GM08714 (cell line): ENCODE measurements around the gene PTPN23.

Experiments used
- H3K4me3 ChIP-seq: fragments of 200-500 bp; sonication (Bioruptor generic); 2 replicates; pipeline ENCODE4 v1.5.1; 2014; ENCODE audit warnings: mild to moderate bottlenecking, low read length, inconsistent platforms
- ZNF274 ChIP-seq: IDR thresholded peaks from 2 replicates; pipeline ENCODE4 v1.6.1; 2012; ENCODE audit warnings: mild to moderate bottlenecking, low read depth, low read length

The PTPN23 gene

GRCh38 chr3:47416041-47416440 lies 35.2 kb downstream of the PTPN23 start:
- TF ChIP-seq ZNF274, result no peak
- no peak overlapping the region for H3K4me3 ChIP-seq

GRCh38 chr3:47418167-47419082 lies 37.6 kb downstream of the PTPN23 start:
- TF ChIP-seq ZNF274, result no peak
- H3K4me3 ChIP-seq, result no peak overlapping the region

DNA sequence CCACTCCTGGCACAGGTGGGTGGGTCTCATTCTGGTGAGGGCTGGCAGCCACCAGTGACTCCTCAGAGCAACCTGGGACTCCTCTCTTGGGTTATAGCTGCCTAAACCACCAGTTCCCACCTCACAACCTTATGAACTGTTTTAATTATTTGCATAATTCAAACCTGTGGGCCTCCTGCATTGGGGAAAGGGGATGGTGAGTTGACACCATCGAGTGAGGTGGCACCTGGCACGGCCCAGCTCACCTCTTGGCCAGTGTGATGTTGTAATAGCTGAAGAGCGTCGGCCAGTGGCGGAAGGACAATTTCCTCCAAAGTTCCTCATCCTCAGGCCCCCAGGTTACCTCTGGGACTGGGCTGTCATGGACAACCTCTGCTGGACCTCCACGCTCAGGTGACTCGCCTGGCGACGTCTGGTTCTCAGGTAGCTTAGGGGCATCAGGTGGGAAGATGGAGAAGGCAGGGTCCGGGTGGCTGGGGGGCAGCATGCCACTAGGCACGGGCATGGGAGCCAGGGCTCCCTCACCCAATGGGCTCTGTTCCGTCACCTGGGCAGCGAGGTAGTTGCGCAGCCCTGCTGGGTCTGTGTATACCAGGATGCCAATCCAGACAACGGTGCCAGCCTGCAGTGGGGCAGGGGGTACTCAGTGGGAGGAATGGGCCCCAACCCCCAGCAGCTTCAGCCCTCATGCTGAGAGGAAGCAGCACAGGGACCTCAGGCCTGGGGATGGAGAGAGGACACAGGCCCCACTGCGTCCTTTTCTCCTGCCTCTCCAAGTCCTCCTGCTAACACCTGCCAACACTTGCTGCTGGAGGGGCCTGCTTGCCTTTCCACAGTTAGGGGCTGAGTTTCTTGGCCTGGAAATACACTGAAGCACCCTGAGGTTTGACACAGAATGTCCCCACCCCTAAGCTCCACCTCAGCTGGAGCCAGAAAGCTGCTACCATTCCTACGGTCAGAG lies 38.5 kb downstream of the PTPN23 start:
- no peak overlapping the region for H3K4me3 ChIP-seq
- TF ChIP-seq ZNF274, result no peak

DNA sequence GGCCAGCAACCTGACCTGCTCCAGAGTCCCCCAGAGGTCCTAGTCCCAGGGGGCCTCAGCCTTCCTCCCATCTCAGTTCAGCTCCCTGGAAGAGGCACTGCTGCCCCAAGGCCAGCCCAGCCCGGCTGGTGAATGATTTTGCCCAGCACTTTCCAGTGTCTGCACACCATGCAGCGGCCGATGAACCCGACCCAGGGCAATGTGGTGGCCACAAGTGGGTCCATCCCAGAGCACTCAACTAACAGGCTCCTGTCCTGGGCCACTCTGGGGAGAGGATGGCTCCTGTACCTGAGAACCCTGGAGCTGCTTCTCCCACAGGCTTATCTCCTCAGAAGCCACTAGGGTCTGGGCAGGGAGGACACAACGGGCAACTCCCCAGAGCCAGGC lies 39.2 kb downstream of the PTPN23 start:
- H3K4me3 ChIP-seq, result no peak overlapping the region
- TF ChIP-seq ZNF274, result no peak

GRCh38 chr3:47420511-47421484 lies 40.0 kb downstream of the PTPN23 start:
- TF ChIP-seq ZNF274, result no peak

GRCh38 chr3:47421741-47422649 lies 41.2 kb downstream of the PTPN23 start:
- no peak overlapping the region for H3K4me3 ChIP-seq
- TF ChIP-seq ZNF274, result no peak

More at GRCh38 chr3:47420511-47421484, 40.0 kb downstream of the PTPN23 start:
- H3K4me3 ChIP-seq, result no peak overlapping the region

DNA sequence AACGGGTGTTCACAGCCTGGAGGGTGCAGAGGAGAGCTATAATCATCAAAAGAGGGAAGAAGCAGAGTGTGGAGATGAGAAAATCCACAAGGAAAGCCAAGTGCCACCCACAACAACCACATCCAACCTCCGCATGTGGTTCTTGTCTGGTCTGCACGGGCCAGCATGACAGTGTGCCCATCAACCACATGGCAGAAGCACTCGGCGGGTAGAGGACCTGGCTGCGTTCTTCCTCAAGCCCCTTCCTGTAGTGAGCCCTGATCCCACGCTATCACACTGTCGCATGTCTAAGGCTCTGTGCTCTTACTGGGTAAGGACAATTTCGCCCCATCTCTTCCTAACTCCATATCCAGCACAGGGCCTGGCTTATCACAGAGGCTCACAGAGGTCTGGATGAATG lies 41.9 kb downstream of the PTPN23 start:
- no peak overlapping the region for H3K4me3 ChIP-seq
- TF ChIP-seq ZNF274, result no peak

DNA sequence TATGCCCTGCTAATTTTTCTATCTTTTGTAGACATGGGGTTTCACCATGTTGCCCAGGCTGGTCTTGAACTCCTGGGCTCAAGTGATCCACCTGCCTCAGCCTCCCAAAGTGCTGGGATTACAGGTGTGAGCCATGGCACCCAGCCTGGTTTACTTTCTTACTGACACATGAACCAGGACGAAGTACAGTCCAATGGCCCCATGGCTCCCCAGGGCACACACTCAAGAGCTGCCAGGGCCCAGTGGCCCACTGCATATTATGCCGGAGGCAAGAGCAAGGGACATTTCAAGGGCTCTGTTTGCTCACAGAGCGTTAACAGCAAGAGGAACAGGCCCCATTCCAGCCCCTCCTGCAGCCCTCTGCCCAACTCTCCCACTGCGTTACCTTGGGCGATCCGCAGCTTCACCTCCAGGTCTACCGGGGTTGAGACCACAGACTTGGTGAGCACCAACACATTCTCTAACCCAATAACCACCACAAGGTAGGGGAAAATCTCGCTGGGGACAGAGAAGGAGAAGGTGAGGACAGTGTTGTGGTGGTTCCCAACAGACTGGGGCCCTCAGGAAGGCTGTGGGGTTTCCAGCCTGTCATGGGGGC lies 42.8 kb downstream of the PTPN23 start:
- H3K4me3 ChIP-seq, result no peak overlapping the region
- no peak for TF ChIP-seq ZNF274

- TF ChIP-seq ZNF274, result no peak
These were observed 43.9 kb downstream of the PTPN23 start for GRCh38 chr3:47424434-47425382.

GRCh38 chr3:47425383-47425778 lies 44.6 kb downstream of the PTPN23 start:
- TF ChIP-seq ZNF274, result no peak
- H3K4me3 ChIP-seq, result no peak overlapping the region

More at GRCh38 chr3:47424434-47425382, 43.9 kb downstream of the PTPN23 start:
- no peak overlapping the region for H3K4me3 ChIP-seq

- no peak for TF ChIP-seq ZNF274
- H3K4me3 ChIP-seq, result no peak overlapping the region
These were observed 45.1 kb downstream of the PTPN23 start for GRCh38 chr3:47425959-47426358.

DNA sequence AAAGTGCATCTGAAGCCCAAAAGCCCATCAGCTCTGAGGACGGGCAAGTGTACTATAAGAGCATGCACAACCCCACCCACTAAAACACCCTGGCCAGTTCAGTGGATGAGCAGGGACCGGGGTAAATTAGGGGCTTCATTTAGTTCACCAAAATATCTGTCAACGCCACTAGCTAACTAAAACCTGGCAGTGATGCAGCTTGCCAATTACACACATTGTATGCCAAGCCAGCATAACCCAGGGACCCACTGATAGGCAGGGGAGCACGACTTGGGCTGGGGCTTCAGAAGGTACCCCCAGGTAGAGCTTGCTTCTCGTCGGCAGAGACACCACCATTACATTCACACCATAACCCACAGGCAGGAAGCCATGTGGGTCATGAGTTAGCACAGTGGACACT lies 47.0 kb downstream of the PTPN23 start:
- no peak overlapping the region for H3K4me3 ChIP-seq
- TF ChIP-seq ZNF274, result no peak
